K562 (cell line): ENCODE data around the gene RDH16. TPM values are rescaled to one million over a fixed set of nuclear protein-coding genes. Genes with fewer than 3 reads are reported as not detected.

Experiments
- ATAC-seq: fragments of 200-7000 bp; cut with Tn5 transposase; 3 replicates; pipeline ENCODE4 v1.9.1; 2020; ENCODE audit warnings: moderate library complexity
- BruUV-seq: library from RNA; stranded (reverse); fragments of 400-500 nt; replicated peaks from 2 replicates; lab custom pipeline; 2021; lab: Mats Ljungman, UMichigan
- CTCF ChIA-PET: fragments of 300-600 bp; formaldehyde crosslinking; extraction: SDS; loops from one replicate; lab custom pipeline; 2021; ENCODE audit warnings: low intra/inter-chr PET ratio; lab: Yijun Ruan, JAX
- POLR2A ChIA-PET: fragments of 300-600, 350-650 bp; sonication (Branson Sonifier 250); formaldehyde crosslinking; extraction: SDS; loops from one replicate; lab custom pipeline; 2021; ENCODE audit warnings: antibody characterized with exemption, inconsistent platforms; lab: Yijun Ruan, JAX
- DNase-seq, 4 experiments: peaks; one replicate each; pipeline versions ENCODE4 v3.0.0 to v3.0.0-alpha.2; 2011 to 2018; ENCODE audit warnings: low spot score in 3 of 4, mixed read lengths in 3 of 4; ENCODE audit errors: extremely low read depth in 1 of 4
- FAIRE-seq: peaks from 2 replicates; lab custom pipeline; 2011; peaks lifted over from hg19 to GRCh38; lab: Jason Lieb, UNC
- H2AFZ ChIP-seq: 2 replicates; pipeline ENCODE4 v1.6.0; 2011; ENCODE audit warnings: low read depth, low read length, control low read depth, inconsistent platforms
- H3K27ac ChIP-seq: fragments of 200-600 bp; 3 replicates; pipeline ENCODE4 v1.8.0; 2011; ENCODE audit warnings: low read depth, mild to moderate bottlenecking, control low read depth, inconsistent platforms, low read length, moderate library complexity, mixed read lengths; ENCODE audit errors: extremely low read depth
- H3K27me3 ChIP-seq, 2 experiments: fragments of 300-600 bp in 1 of 2; 2 replicates in 1 of 2; 3 replicates in 1 of 2; pipeline versions ENCODE4 v1.6.0 to v1.8.0; 2011; ENCODE audit warnings: inconsistent platforms in 2 of 2, low read length in 2 of 2, mild to moderate bottlenecking in 1 of 2, mixed read lengths in 1 of 2, moderate library complexity in 1 of 2; ENCODE audit not compliant: control insufficient read depth in 2 of 2, insufficient read depth in 2 of 2
- H3K36me3 ChIP-seq: fragments of 300-600 bp; 3 replicates; pipeline ENCODE4 v1.8.0; 2011; ENCODE audit warnings: mild to moderate bottlenecking, low read length, inconsistent platforms; ENCODE audit not compliant: control insufficient read depth, insufficient read depth
- H3K4me1 ChIP-seq, 2 experiments: fragments of 200-600 bp in 1 of 2; replicated peaks in 1 of 2; 2 replicates in 1 of 2; 3 replicates in 1 of 2; pipeline versions ENCODE4 v1.5.1 to v1.8.0; 2011; ENCODE audit warnings: inconsistent platforms in 2 of 2, low read length in 2 of 2, mild to moderate bottlenecking in 1 of 2, mixed read lengths in 1 of 2, moderate library complexity in 1 of 2; ENCODE audit not compliant: control insufficient read depth in 2 of 2, insufficient read depth in 2 of 2
- H3K4me2 ChIP-seq: 2 replicates; pipeline ENCODE4 v1.6.1; 2011; ENCODE audit warnings: low read length, control low read depth, inconsistent platforms, mixed read lengths; ENCODE audit not compliant: insufficient read depth
- H3K4me3 ChIP-seq: fragments of 200-600 bp; sonication (generic), shearing (Covaris generic); 2 replicates; pipeline ENCODE4 v1.5.1; 2016; ENCODE audit warnings: control low read depth, inconsistent platforms
- H3K79me2 ChIP-seq: fragments of 200-600 bp; 3 replicates; pipeline ENCODE4 v1.8.0; 2011; ENCODE audit warnings: low read length, inconsistent platforms; ENCODE audit not compliant: control insufficient read depth, insufficient read depth
- H3K9ac ChIP-seq, 2 experiments: 2 replicates each; pipeline versions ENCODE4 v1.6.0 to v1.6.1; 2011; ENCODE audit warnings: low read depth in 2 of 2, low read length in 2 of 2, control low read depth in 1 of 2, inconsistent platforms in 1 of 2, mild to moderate bottlenecking in 1 of 2, mixed read lengths in 1 of 2; ENCODE audit not compliant: insufficient read depth in 1 of 2
- H3K9me1 ChIP-seq: one replicate; pipeline ENCODE4 v1.6.0; 2011; ENCODE audit warnings: inconsistent platforms, mild to moderate bottlenecking, low read length, moderate library complexity; ENCODE audit not compliant: control insufficient read depth, insufficient read depth
- H3K9me3 ChIP-seq: replicated peaks from 2 replicates; pipeline ENCODE4 v1.5.1; 2011; ENCODE audit warnings: low read depth, low read length, inconsistent platforms; ENCODE audit not compliant: control insufficient read depth, insufficient read depth
- H4K20me1 ChIP-seq: replicated peaks from 2 replicates; pipeline ENCODE4 v1.6.1; 2011; ENCODE audit warnings: low read length, inconsistent platforms, mixed read lengths; ENCODE audit not compliant: control insufficient read depth, insufficient read depth
- HDAC8 ChIP-seq: fragments of 450-650 bp; IDR thresholded peaks from 2 replicates; pipeline ENCODE4 v1.6.1; 2016; ENCODE audit warnings: mild to moderate bottlenecking, missing genetic modification characterization, moderate library complexity, missing compliant biosample characterization
- JUNB ChIP-seq: fragments of 450-650 bp; formaldehyde crosslinking; conservative IDR thresholded peaks from 2 replicates; pipeline ENCODE4 v1.4.0; 2020; ENCODE audit warnings: mild to moderate bottlenecking
- SP1 ChIP-seq: sonication (generic); formaldehyde crosslinking; IDR thresholded peaks from 2 replicates; pipeline ENCODE4 v1.8.1; 2022; ENCODE audit warnings: mild to moderate bottlenecking, missing genetic modification reagents
- TAF9B ChIP-seq: fragments of 450-650 bp; IDR thresholded peaks from 2 replicates; pipeline ENCODE4 v1.6.1; 2018; ENCODE audit warnings: mild to moderate bottlenecking; ENCODE audit not compliant: partially characterized antibody
- ZFX ChIP-seq: sonication (generic); formaldehyde crosslinking; IDR thresholded peaks from 2 replicates; pipeline ENCODE4 v1.8.0; 2022; ENCODE audit warnings: mild to moderate bottlenecking, missing genetic modification reagents, moderate library complexity
- ZNF24 ChIP-seq: fragments of 450-650 bp; IDR thresholded peaks from 2 replicates; pipeline ENCODE4 v1.6.1; 2016
- ZNF644 ChIP-seq: fragments of 200-800 bp; sonication (Bioruptor generic); IDR thresholded peaks from 2 replicates; pipeline ENCODE4 v1.6.1; 2016; ENCODE audit warnings: low read depth, missing genetic modification characterization, missing compliant biosample characterization
- WGBS: fragments of 100-300 bp; shearing (Covaris generic); methylation state at CpG from one replicate; pipeline ENCODE4 v1.1.6; 2016; ENCODE audit warnings: low coverage, mixed read lengths; ENCODE audit not compliant: insufficient coverage; ENCODE audit errors: missing lambda C conversion rate; 5-methylcytosine and 5-hydroxymethylcytosine counted together
- in situ Hi-C: fragments of 300-500 bp; cut with MboI; formaldehyde crosslinking; loops from 4 replicates; pipeline ENCODE4 v1.15.0; 2018; ENCODE audit warnings: inconsistent platforms, mixed read lengths
- intact Hi-C: fragments of 100-400 bp; cut with micrococcal nuclease; formaldehyde crosslinking; loops from 2 replicates; pipeline ENCODE4 v1.14.2; 2022
- polyA plus RNA-seq, 8 experiments: library from polyadenylated mRNA; depleted of rRNA in 4 of 8; stranded (reverse) in 5 of 8; unstranded in 3 of 8; fragments of >200 nt; fragmentation: Nextera tagmentation in 2 of 8; fragmentation: Illumina TruSeq in 1 of 8; extraction: Ambion mirVana in 2 of 8; extraction: Trizol in 1 of 8; gene quantifications; 2 replicates each; pipeline versions ENCODE4 v1.2.1 to v1.2.3, GENCODE V29; 2011 to 2014; ENCODE audit warnings: inconsistent platforms in 1 of 8, missing spikeins in 1 of 8
- total RNA-seq, 7 experiments: library from RNA; depleted of rRNA in 6 of 7; stranded (reverse); fragments of >200 nt in 6 of 7; fragmentation: Illumina TruSeq in 2 of 7; extraction: Trizol in 2 of 7; gene quantifications; 2 replicates each; pipeline versions ENCODE4 v1.2.1 to v1.2.3, GENCODE V29; 2011 to 2021; ENCODE audit warnings: low replicate concordance in 1 of 7
- TF ChIP-seq, protein P1 (sequence below): IDR thresholded peaks from 2 replicates; pipeline ENCODE4 v1.6.1; 2012; ENCODE audit warnings: low read depth, low read length, improper control_type of control experiment, borderline replicate concordance
- TF ChIP-seq, protein P2 (sequence below), 2 experiments: IDR thresholded peaks in 1 of 2; conservative IDR thresholded peaks in 1 of 2; 2 replicates each; pipeline ENCODE4 v1.6.1; 2016; ENCODE audit warnings: low read depth in 2 of 2, mild to moderate bottlenecking in 1 of 2, missing compliant biosample characterization in 1 of 2, missing genetic modification characterization in 1 of 2, moderate library complexity in 1 of 2
- TF ChIP-seq, protein P3 (sequence below): fragments of 450-650 bp; IDR thresholded peaks from 2 replicates; pipeline ENCODE4 v1.6.1; 2017; ENCODE audit warnings: mild to moderate bottlenecking, moderate library complexity

RDH16 gene
- total and polyA plus RNA-seq, 9 of the 15 experiments (the other 6 are each of a cell fraction or from before 2014, with no cell fraction given): 0.11 to 0.52 (median 0.22) TPM; not detected in 1

DNA sequence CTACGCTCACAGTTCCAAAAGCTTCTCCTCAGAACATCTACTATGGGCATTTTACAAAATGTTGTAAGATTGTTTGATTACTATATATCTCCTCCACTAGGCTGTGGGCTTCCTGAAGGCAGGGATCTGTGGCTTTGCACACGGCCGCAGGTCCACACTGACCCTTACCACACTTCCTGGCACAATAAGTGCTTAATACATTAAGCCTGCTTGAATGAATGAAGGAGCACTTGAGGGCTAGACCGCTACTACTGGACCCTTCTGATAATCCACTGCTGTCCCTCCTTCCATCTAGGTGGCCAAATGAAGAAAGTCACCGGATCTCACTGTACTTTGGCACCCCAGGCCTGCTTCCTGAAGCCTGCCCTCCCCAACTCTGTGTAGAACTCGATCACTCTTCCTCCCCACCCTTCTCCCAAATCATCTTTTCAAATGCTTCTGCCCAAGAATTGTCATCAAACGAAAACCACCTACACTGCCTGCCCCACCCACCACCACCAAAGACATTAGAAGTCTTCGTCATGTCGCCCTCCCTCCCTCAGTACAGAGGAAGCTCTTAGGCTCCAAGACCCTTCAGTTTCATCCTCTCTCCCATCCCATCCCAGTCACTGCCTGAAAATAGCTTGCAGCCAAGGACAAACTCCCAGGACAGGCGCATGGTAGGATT, 49.5 kb upstream of the RDH16 start:
- peaks cover 31% of the 10 kb centered on the region for H3K36me3 ChIP-seq
- H4K20me1 ChIP-seq: no peaks in the 10 kb centered on the region; the same call in 1 of the 2 replicates
- in situ Hi-C loops: loop anchor here (5.0 kb wide), 1 partner anchor 105 kb away; the partner anchor contains the start of gene STAT6
- H3K27ac ChIP-seq: peak overlapping the region; percentile 15; the same call in 2 of the 3 replicates
- DNase-seq (no peak), FAIRE-seq (no peak), ATAC-seq (no peak)
- peak overlapping the region; percentile 84 for H2AFZ ChIP-seq
- H3K27me3 ChIP-seq: no peaks in the 10 kb centered on the region
- peaks cover 3% of the 10 kb centered on the region for H3K9me1 ChIP-seq
- ChIA-PET POLR2A (no interaction called here), CTCF (interaction anchor here (0.5 to 5.1 kb wide), 10 partner anchors 12 to 257 kb away, joined by 3 to 63 read pairs (median 4); partner anchors contain the start of gene STAT6)
- no peak overlapping the region for H3K4me3 ChIP-seq
- H3K4me1 ChIP-seq: peaks cover 11 to 34% of the 10 kb centered on the region in 2 experiments; a peak in 4 of 5 replicates
- peak overlapping the region; percentile 3 to 35; a peak in 3 of 4 replicates for H3K9ac ChIP-seq
- no TSS peak for BruUV-seq
- peak overlapping the region; percentile 39; the same call in 1 of the 2 replicates for H3K4me2 ChIP-seq
- peaks cover 27% of the 10 kb centered on the region for H3K79me2 ChIP-seq
- 50% methylated on average over 10 of the region's 10 CpGs for WGBS
- intact Hi-C loops: loop anchor here (2.0 to 10.0 kb wide), 2 partner anchors 18 to 372 kb away; partner anchors contain the start of gene BAZ2A
- H3K9me3 ChIP-seq: no peaks in the 10 kb centered on the region
- TF ChIP-seq, protein P1, sequence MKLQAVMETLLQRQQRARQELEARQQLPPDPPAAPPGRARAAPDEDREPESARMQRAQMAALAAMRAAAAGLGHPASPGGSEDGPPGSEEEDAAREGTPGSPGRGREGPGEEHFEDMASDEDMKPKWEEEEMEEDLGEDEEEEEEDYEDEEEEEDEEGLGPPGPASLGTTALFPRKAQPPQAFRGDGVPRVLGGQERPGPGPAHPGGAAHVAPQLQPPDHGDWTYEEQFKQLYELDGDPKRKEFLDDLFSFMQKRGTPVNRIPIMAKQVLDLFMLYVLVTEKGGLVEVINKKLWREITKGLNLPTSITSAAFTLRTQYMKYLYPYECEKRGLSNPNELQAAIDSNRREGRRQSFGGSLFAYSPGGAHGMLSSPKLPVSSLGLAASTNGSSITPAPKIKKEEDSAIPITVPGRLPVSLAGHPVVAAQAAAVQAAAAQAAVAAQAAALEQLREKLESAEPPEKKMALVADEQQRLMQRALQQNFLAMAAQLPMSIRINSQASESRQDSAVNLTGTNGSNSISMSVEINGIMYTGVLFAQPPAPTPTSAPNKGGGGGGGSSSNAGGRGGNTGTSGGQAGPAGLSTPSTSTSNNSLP: no peak
- TF ChIP-seq TAF9B (no peak), SP1 (no peak), ZNF24 (peak; percentile 22; the same call in 1 of the 2 replicates), HDAC8 (tag) (no peak), JUNB (no peak), ZNF644 (tag) (no peak), ZFX (0 out of 2 replicates have a peak, but pooled peaks have one; percentile 2)
- TF ChIP-seq, protein P2, sequence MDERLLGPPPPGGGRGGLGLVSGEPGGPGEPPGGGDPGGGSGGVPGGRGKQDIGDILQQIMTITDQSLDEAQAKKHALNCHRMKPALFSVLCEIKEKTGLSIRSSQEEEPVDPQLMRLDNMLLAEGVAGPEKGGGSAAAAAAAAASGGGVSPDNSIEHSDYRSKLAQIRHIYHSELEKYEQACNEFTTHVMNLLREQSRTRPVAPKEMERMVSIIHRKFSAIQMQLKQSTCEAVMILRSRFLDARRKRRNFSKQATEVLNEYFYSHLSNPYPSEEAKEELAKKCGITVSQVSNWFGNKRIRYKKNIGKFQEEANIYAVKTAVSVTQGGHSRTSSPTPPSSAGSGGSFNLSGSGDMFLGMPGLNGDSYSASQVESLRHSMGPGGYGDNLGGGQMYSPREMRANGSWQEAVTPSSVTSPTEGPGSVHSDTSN (CRISPR knock-in tag; IDR thresholded peaks at IDR 0.05; ENCODE audit: low read depth): no peak
- TF ChIP-seq, protein P2 (tag; conservative IDR thresholded peaks at IDR 0.05; ENCODE audit: low read depth): no peak
- TF ChIP-seq, protein P3, sequence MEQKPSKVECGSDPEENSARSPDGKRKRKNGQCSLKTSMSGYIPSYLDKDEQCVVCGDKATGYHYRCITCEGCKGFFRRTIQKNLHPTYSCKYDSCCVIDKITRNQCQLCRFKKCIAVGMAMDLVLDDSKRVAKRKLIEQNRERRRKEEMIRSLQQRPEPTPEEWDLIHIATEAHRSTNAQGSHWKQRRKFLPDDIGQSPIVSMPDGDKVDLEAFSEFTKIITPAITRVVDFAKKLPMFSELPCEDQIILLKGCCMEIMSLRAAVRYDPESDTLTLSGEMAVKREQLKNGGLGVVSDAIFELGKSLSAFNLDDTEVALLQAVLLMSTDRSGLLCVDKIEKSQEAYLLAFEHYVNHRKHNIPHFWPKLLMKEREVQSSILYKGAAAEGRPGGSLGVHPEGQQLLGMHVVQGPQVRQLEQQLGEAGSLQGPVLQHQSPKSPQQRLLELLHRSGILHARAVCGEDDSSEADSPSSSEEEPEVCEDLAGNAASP: no peak
